ENCODE measurements around the gene SIGLEC1.

GRCh38 chr20:3674995-3675900 is 37.2 kb downstream of the SIGLEC1 start:
- TF ChIP-seq, protein P1, sequence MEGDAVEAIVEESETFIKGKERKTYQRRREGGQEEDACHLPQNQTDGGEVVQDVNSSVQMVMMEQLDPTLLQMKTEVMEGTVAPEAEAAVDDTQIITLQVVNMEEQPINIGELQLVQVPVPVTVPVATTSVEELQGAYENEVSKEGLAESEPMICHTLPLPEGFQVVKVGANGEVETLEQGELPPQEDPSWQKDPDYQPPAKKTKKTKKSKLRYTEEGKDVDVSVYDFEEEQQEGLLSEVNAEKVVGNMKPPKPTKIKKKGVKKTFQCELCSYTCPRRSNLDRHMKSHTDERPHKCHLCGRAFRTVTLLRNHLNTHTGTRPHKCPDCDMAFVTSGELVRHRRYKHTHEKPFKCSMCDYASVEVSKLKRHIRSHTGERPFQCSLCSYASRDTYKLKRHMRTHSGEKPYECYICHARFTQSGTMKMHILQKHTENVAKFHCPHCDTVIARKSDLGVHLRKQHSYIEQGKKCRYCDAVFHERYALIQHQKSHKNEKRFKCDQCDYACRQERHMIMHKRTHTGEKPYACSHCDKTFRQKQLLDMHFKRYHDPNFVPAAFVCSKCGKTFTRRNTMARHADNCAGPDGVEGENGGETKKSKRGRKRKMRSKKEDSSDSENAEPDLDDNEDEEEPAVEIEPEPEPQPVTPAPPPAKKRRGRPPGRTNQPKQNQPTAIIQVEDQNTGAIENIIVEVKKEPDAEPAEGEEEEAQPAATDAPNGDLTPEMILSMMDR (conservative IDR thresholded peaks at IDR 0.05; ENCODE audit: low read depth in 2 of 2): no peak
- TF ChIP-seq CREB1 (CRISPR knock-in tag; IDR thresholded peaks at IDR 0.05; ENCODE audit: low read depth): no peak
- TF ChIP-seq EZH2phosphoT487 (IDR thresholded peaks at IDR 0.05; ENCODE audit: unreplicated experiment): no peak
- TF ChIP-seq EZH2 (IDR thresholded peaks at IDR 0.05; ENCODE audit: low read depth, unreplicated experiment): no peak
- no peak for TF ChIP-seq POLR2AphosphoS5 (IDR thresholded peaks at IDR 0.05; ENCODE audit: low read depth)
